ENCODE results near the gene CDC40. TPM values are rescaled to one million over a fixed set of nuclear protein-coding genes. Genes with fewer than 3 reads are reported as not detected.

Gene CDC40
- total RNA-seq, 1 experiment from 2014 or later = 25.7 TPM

GRCh38 chr6:110198561-110198960 is 18.3 kb downstream of the CDC40 start:
- no peak for TF ChIP-seq MXD4 (CRISPR knock-in tag; IDR thresholded peaks at IDR 0.05; ENCODE audit: borderline replicate concordance)
- TF ChIP-seq ZNF671 (CRISPR knock-in tag; IDR thresholded peaks at IDR 0.05) = no peak
- no peak for TF ChIP-seq SMAD4 (CRISPR knock-in tag; IDR thresholded peaks at IDR 0.05)
- TF ChIP-seq MYBL2 (CRISPR knock-in tag; IDR thresholded peaks at IDR 0.05) = no peak
- TF ChIP-seq TEAD1 (CRISPR knock-in tag; IDR thresholded peaks at IDR 0.05) = no peak
- TF ChIP-seq, protein P1, sequence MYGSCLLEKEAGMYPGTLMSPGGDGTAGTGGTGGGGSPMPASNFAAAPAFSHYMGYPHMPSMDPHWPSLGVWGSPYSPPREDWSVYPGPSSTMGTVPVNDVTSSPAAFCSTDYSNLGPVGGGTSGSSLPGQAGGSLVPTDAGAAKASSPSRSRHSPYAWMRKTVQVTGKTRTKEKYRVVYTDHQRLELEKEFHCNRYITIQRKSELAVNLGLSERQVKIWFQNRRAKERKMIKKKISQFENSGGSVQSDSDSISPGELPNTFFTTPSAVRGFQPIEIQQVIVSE (CRISPR knock-in tag; IDR thresholded peaks at IDR 0.05; ENCODE audit: borderline replicate concordance) = no peak
- TF ChIP-seq, protein P2, sequence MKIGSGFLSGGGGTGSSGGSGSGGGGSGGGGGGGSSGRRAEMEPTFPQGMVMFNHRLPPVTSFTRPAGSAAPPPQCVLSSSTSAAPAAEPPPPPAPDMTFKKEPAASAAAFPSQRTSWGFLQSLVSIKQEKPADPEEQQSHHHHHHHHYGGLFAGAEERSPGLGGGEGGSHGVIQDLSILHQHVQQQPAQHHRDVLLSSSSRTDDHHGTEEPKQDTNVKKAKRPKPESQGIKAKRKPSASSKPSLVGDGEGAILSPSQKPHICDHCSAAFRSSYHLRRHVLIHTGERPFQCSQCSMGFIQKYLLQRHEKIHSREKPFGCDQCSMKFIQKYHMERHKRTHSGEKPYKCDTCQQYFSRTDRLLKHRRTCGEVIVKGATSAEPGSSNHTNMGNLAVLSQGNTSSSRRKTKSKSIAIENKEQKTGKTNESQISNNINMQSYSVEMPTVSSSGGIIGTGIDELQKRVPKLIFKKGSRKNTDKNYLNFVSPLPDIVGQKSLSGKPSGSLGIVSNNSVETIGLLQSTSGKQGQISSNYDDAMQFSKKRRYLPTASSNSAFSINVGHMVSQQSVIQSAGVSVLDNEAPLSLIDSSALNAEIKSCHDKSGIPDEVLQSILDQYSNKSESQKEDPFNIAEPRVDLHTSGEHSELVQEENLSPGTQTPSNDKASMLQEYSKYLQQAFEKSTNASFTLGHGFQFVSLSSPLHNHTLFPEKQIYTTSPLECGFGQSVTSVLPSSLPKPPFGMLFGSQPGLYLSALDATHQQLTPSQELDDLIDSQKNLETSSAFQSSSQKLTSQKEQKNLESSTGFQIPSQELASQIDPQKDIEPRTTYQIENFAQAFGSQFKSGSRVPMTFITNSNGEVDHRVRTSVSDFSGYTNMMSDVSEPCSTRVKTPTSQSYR (CRISPR knock-in tag; IDR thresholded peaks at IDR 0.05) = no peak
- no peak for TF ChIP-seq TP53 (CRISPR knock-in tag; IDR thresholded peaks at IDR 0.05)
- TF ChIP-seq MLX (CRISPR knock-in tag; IDR thresholded peaks at IDR 0.05) = no peak
- no peak for TF ChIP-seq SP1 (CRISPR knock-in tag; conservative IDR thresholded peaks at IDR 0.05)
- no peak for TF ChIP-seq TEAD4 (CRISPR knock-in tag; IDR thresholded peaks at IDR 0.05)
- no peak for TF ChIP-seq TCF7 (CRISPR knock-in tag; IDR thresholded peaks at IDR 0.05; ENCODE audit: low read depth)
- TF ChIP-seq CREM (CRISPR knock-in tag; IDR thresholded peaks at IDR 0.05) = no peak
- no peak for ATAC-seq
- Mint-ChIP-seq H3K27ac (no peak overlapping the region), H3K4me1 (peaks cover 6% of the 10 kb centered on the region; the same call in 1 of the 2 replicates), H3K27me3 (ENCODE audit: low read depth) (no peaks in the 10 kb centered on the region), H3K36me3 (peaks cover 16% of the 10 kb centered on the region), H3K4me3 (no peak overlapping the region), H3K9me3 (no peaks in the 10 kb centered on the region)
- ChIA-PET POLR2A (interaction anchor here (1.3 kb wide), 1 partner anchor 39 kb away, joined by 3 read pairs; no protein-coding TSS in a partner anchor), CTCF (interaction anchor here (1.2 to 2.4 kb wide), 2 partner anchors 143 kb away, joined by 4 to 7 read pairs; no protein-coding TSS in a partner anchor)
- DNase-seq (ENCODE audit: low spot score) = no peak

GRCh38 chr6:110201151-110201884 is 21.1 kb downstream of the CDC40 start:
- H3K27ac Mint-ChIP-seq = no peak overlapping the region
- peaks cover 6% of the 10 kb centered on the region for H3K36me3 Mint-ChIP-seq
- CTCF ChIA-PET = interaction anchor here (1.0 kb wide), 1 partner anchor 23 kb away, joined by 3 read pairs; no protein-coding TSS in a partner anchor
- TF ChIP-seq NR2C2 (CRISPR knock-in tag; IDR thresholded peaks at IDR 0.05) = no peak
- no peak for TF ChIP-seq ZNF532 (CRISPR knock-in tag; IDR thresholded peaks at IDR 0.05; ENCODE audit: borderline replicate concordance)
- no peak for TF ChIP-seq JUN (CRISPR knock-in tag; IDR thresholded peaks at IDR 0.05)
- no peak for TF ChIP-seq TEAD4 (CRISPR knock-in tag; IDR thresholded peaks at IDR 0.05)
- no peak for TF ChIP-seq NFYB (CRISPR knock-in tag; conservative IDR thresholded peaks at IDR 0.05; ENCODE audit: low read depth)
- TF ChIP-seq, protein P3, sequence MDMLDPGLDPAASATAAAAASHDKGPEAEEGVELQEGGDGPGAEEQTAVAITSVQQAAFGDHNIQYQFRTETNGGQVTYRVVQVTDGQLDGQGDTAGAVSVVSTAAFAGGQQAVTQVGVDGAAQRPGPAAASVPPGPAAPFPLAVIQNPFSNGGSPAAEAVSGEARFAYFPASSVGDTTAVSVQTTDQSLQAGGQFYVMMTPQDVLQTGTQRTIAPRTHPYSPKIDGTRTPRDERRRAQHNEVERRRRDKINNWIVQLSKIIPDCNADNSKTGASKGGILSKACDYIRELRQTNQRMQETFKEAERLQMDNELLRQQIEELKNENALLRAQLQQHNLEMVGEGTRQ (CRISPR knock-in tag; IDR thresholded peaks at IDR 0.05) = no peak
- TF ChIP-seq, protein P4, sequence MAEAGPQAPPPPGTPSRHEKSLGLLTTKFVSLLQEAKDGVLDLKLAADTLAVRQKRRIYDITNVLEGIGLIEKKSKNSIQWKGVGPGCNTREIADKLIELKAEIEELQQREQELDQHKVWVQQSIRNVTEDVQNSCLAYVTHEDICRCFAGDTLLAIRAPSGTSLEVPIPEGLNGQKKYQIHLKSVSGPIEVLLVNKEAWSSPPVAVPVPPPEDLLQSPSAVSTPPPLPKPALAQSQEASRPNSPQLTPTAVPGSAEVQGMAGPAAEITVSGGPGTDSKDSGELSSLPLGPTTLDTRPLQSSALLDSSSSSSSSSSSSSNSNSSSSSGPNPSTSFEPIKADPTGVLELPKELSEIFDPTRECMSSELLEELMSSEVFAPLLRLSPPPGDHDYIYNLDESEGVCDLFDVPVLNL (CRISPR knock-in tag; IDR thresholded peaks at IDR 0.05; ENCODE audit: borderline replicate concordance, low read depth) = no peak
- TF ChIP-seq, protein P5, sequence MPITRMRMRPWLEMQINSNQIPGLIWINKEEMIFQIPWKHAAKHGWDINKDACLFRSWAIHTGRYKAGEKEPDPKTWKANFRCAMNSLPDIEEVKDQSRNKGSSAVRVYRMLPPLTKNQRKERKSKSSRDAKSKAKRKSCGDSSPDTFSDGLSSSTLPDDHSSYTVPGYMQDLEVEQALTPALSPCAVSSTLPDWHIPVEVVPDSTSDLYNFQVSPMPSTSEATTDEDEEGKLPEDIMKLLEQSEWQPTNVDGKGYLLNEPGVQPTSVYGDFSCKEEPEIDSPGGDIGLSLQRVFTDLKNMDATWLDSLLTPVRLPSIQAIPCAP (CRISPR knock-in tag; IDR thresholded peaks at IDR 0.05) = no peak

More at GRCh38 chr6:110201151-110201884, 21.1 kb downstream of the CDC40 start:
- no peaks in the 10 kb centered on the region for H3K27me3 Mint-ChIP-seq (ENCODE audit: low read depth)
- no peaks in the 10 kb centered on the region for H3K4me1 Mint-ChIP-seq
- no peak overlapping the region for H3K4me3 Mint-ChIP-seq
- H3K9me3 Mint-ChIP-seq = no peaks in the 10 kb centered on the region
- ATAC-seq (no peak), DNase-seq (ENCODE audit: low spot score) (no peak)
- POLR2A ChIA-PET = no interaction called here
